Activated naive CD8-positive, alpha-beta T cell treated with anti-CD3 and anti-CD28 coated beads, Interleukin-2, amount 50 U/mL, for 24 hours (primary cell): ENCODE data around the gene GSTM4.
A peak's percentile ranks its signal among the peaks of the same experiment; 100 is the strongest.
"Not testable (repeated sequence)": the region's sequence is repeated elsewhere in the genome, so short reads cannot be mapped to it uniquely, and the experiment has no call there.

Experiments
- ATAC-seq: fragments of 150-1000 bp; cut with Tn5 transposase; one replicate; pipeline ENCODE4 v1.10.0; 2021
- DNase-seq: peaks from one replicate; pipeline ENCODE4 v3.0.0; 2021
- H3K27ac Mint-ChIP-seq: one replicate; pipeline ENCODE4 v1.8.0; 2021; ENCODE audit warnings: mild to moderate bottlenecking, mixed read lengths
- H3K27me3 Mint-ChIP-seq: one replicate; pipeline ENCODE4 v1.8.0; 2021; ENCODE audit warnings: mixed read lengths
- H3K36me3 Mint-ChIP-seq: one replicate; pipeline ENCODE4 v1.8.0; 2021; ENCODE audit warnings: low read depth, mixed read lengths
- H3K4me1 Mint-ChIP-seq: one replicate; pipeline ENCODE4 v1.8.0; 2021; ENCODE audit warnings: mixed read lengths
- H3K4me3 Mint-ChIP-seq: one replicate; pipeline ENCODE4 v1.8.0; 2021; ENCODE audit warnings: mild to moderate bottlenecking, moderate library complexity, mixed read lengths
- H3K9me3 Mint-ChIP-seq: one replicate; pipeline ENCODE4 v1.8.0; 2021; ENCODE audit warnings: mixed read lengths

The GSTM4 gene

DNA sequence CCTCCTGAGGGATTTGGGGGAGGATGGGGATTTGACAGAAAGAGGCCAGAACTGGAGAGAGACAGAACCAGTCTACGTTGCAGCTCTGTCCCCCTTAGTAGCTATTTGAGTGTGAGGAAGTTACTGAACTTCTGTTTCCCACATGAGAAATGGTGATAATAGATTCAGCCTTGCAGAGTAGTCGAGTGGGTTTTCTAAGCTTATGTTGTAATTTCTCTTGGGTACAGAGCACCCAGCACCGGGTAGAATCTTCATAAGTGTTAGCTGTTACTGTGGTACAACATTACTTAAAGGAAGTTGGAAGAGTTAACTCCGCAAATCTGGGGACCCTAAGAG is 4.8 kb downstream of the GSTM4 start:
- not testable (repeated sequence) for H3K4me1 Mint-ChIP-seq, H3K27ac Mint-ChIP-seq, H3K27me3 Mint-ChIP-seq, H3K4me3 Mint-ChIP-seq, H3K9me3 Mint-ChIP-seq, H3K36me3 Mint-ChIP-seq, DNase-seq, ATAC-seq

GRCh38 chr1:109661391-109661790 is 5.5 kb downstream of the GSTM4 start:
- no peak overlapping the region for H3K27ac Mint-ChIP-seq

GRCh38 chr1:109664671-109665070 is 8.8 kb downstream of the GSTM4 start:
- H3K36me3 Mint-ChIP-seq: no peaks in the 10 kb centered on the region
- ATAC-seq: no peak
- H3K27me3 Mint-ChIP-seq: no peaks in the 10 kb centered on the region
- no peak for DNase-seq
- H3K27ac Mint-ChIP-seq: no peak overlapping the region
- no peak overlapping the region for H3K4me3 Mint-ChIP-seq
- H3K4me1 Mint-ChIP-seq: peaks cover 16% of the 10 kb centered on the region
- H3K9me3 Mint-ChIP-seq: no peaks in the 10 kb centered on the region

More at GRCh38 chr1:109661391-109661790, 5.5 kb downstream of the GSTM4 start:
- no peaks in the 10 kb centered on the region for H3K27me3 Mint-ChIP-seq
- peaks cover 2% of the 10 kb centered on the region for H3K4me1 Mint-ChIP-seq
- DNase-seq (no peak), ATAC-seq (no peak)
- H3K36me3 Mint-ChIP-seq: no peaks in the 10 kb centered on the region
- no peak overlapping the region for H3K4me3 Mint-ChIP-seq
- H3K9me3 Mint-ChIP-seq: no peaks in the 10 kb centered on the region

- Mint-ChIP-seq H3K36me3 (no peaks in the 10 kb centered on the region), H3K27me3 (no peaks in the 10 kb centered on the region), H3K4me3 (peak within 1 kb of the TSS; percentile 67), H3K27ac (no peak within 1 kb of the TSS), H3K4me1 (peaks cover 21% of the 10 kb centered on the region), H3K9me3 (no peaks in the 10 kb centered on the region)
- DNase-seq: peak; percentile 85
- peak; percentile 99 for ATAC-seq
Measured at GRCh38 chr1:109667452-109668122, 11.7 kb downstream of the GSTM4 start, which contains the start of gene GSTM2. GSTM2 (plus strand) TSS chr1:109668057; CDS start chr1:109668116, 59 bp downstream.

- ATAC-seq: no peak
- H3K27ac Mint-ChIP-seq: no peak overlapping the region
Measured at GRCh38 chr1:109668123-109668775, 12.3 kb downstream of the GSTM4 start.

DNA sequence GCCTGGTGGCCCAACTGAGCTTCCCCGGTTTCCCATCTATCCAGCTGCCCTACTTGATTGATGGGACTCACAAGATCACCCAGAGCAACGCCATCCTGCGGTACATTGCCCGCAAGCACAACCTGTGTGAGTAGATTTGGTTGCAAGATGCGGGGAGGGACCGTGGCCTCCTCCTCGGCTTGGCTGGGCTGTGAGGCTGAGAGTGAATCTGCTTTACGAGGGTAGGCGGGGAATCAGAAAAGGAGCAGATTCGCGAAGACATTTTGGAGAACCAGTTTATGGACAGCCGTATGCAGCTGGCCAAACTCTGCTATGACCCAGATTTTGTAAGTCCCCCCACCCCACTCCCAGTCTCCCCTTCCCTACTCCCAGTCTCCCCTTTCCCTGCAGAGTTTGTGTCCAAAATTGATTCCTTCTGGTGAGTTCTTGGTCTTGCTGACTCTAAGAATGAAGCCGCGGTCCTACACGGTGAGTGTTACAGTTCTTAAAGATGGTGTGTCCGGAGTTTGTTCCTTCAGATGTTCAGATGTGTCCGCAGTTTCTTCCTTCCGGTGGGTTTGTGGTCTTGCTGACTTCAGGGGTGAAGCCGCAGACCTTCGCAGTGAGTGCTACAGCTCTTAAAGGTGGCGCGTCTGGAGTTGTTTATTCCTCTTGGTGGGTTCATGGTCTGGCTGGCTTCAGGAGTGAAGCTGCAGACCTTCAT is 13.5 kb downstream of the GSTM4 start:
- DNase-seq: peak; percentile 24
- Mint-ChIP-seq H3K9me3 (no peaks in the 10 kb centered on the region), H3K27me3 (no peaks in the 10 kb centered on the region), H3K27ac (peak overlapping the region; percentile 4), H3K4me1 (peaks cover 21% of the 10 kb centered on the region), H3K4me3 (peak overlapping the region; percentile 44), H3K36me3 (no peaks in the 10 kb centered on the region)
- ATAC-seq: no peak

More at GRCh38 chr1:109668123-109668775, 12.3 kb downstream of the GSTM4 start:
- Mint-ChIP-seq H3K36me3 (no peaks in the 10 kb centered on the region), H3K4me1 (peaks cover 21% of the 10 kb centered on the region), H3K27me3 (no peaks in the 10 kb centered on the region), H3K4me3 (peak overlapping the region; percentile 67), H3K9me3 (no peaks in the 10 kb centered on the region)
- no peak for DNase-seq

GRCh38 chr1:109669949-109670302 is 14.0 kb downstream of the GSTM4 start:
- Mint-ChIP-seq H3K4me1 (peaks cover 21% of the 10 kb centered on the region), H3K27ac (peak overlapping the region; percentile 4), H3K4me3 (peak overlapping the region; percentile 44)
- not testable (repeated sequence) for H3K36me3 Mint-ChIP-seq, ATAC-seq, H3K9me3 Mint-ChIP-seq, H3K27me3 Mint-ChIP-seq, DNase-seq

- DNase-seq: no peak
- no peak for ATAC-seq
- no peak overlapping the region for H3K4me3 Mint-ChIP-seq
- peaks cover 21% of the 10 kb centered on the region for H3K4me1 Mint-ChIP-seq
- H3K27me3 Mint-ChIP-seq: no peaks in the 10 kb centered on the region
- H3K27ac Mint-ChIP-seq: no peak overlapping the region
- no peaks in the 10 kb centered on the region for H3K36me3 Mint-ChIP-seq
- H3K9me3 Mint-ChIP-seq: no peaks in the 10 kb centered on the region
Measured at GRCh38 chr1:109671067-109671466, 15.2 kb downstream of the GSTM4 start.

GRCh38 chr1:109673861-109674260 is 18.0 kb downstream of the GSTM4 start:
- DNase-seq, H3K27me3 Mint-ChIP-seq, H3K9me3 Mint-ChIP-seq, H3K36me3 Mint-ChIP-seq, ATAC-seq, H3K27ac Mint-ChIP-seq, H3K4me3 Mint-ChIP-seq: not testable (repeated sequence)
- H3K4me1 Mint-ChIP-seq: peaks cover 12% of the 10 kb centered on the region

DNA sequence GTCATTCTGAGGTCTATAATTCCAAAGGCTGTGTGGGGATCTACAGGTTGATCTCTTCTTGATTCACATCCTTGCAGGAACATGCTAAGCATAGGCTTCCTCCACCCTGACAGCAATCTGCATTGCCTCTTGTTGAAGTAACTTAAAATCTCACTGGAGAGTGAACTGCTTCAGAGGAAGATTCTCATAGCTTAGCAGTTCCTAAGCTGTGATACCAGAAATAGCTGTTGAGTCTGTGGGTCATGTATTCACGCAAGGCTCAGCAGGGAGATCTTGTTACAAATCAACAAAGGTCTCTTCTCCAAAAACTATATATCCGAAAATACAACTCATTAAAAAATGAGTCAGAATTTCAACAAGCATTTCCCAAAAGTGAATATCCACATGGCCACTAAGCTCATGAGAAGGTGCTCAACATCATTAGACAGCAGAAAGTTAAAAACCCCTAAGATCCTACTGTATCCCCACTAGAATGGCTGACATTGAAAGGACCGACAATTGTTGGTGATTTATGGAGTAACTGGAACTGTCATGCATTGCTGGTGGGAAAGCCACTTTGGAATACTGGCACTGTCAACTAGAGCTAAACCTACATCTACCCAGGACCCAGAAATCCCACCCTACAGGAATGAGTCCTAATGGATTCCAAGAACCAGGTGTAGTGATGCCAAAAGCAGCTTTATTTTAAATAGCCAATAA is 20.9 kb downstream of the GSTM4 start:
- not testable (repeated sequence) for H3K4me1 Mint-ChIP-seq, ATAC-seq, DNase-seq, H3K27me3 Mint-ChIP-seq, H3K9me3 Mint-ChIP-seq, H3K4me3 Mint-ChIP-seq, H3K36me3 Mint-ChIP-seq, H3K27ac Mint-ChIP-seq

- Mint-ChIP-seq H3K4me3 (no peak overlapping the region), H3K36me3 (no peaks in the 10 kb centered on the region), H3K4me1 (no peaks in the 10 kb centered on the region), H3K9me3 (no peaks in the 10 kb centered on the region), H3K27me3 (no peaks in the 10 kb centered on the region), H3K27ac (no peak overlapping the region)
- DNase-seq (no peak), ATAC-seq (no peak)
Measured at GRCh38 chr1:109677459-109677858, 21.6 kb downstream of the GSTM4 start.

GRCh38 chr1:109678637-109679036 is 22.7 kb downstream of the GSTM4 start:
- H3K9me3 Mint-ChIP-seq, H3K27me3 Mint-ChIP-seq, H3K4me1 Mint-ChIP-seq, DNase-seq, ATAC-seq, H3K27ac Mint-ChIP-seq, H3K36me3 Mint-ChIP-seq, H3K4me3 Mint-ChIP-seq: not testable (repeated sequence)

- not testable (repeated sequence) for H3K27me3 Mint-ChIP-seq, DNase-seq, H3K27ac Mint-ChIP-seq, ATAC-seq, H3K4me3 Mint-ChIP-seq, H3K36me3 Mint-ChIP-seq, H3K9me3 Mint-ChIP-seq
- H3K4me1 Mint-ChIP-seq: peaks cover 13% of the 10 kb centered on the region
Measured at GRCh38 chr1:109684777-109685176, 28.9 kb downstream of the GSTM4 start.

DNA sequence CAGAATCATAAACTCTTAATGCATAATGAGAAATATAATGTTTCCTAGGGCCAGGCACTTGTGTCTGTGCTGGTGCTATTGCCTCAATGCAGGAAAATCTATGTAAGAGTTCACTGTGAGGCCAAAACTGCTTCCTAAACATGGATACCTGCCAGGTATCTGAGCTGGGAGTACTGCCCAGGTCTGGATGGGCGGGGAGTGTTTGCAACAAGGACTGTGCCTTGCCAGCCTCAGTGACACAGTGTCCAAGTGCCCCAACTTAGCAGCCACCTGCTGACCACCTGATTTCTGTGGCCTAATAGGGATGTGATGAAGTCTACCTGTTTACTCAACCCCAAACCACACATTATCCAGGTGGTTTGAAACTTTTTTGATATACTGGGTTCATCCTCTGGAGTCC is 29.5 kb downstream of the GSTM4 start:
- peaks cover 14% of the 10 kb centered on the region for H3K4me1 Mint-ChIP-seq
- not testable (repeated sequence) for DNase-seq, H3K4me3 Mint-ChIP-seq, H3K27ac Mint-ChIP-seq, H3K9me3 Mint-ChIP-seq, ATAC-seq, H3K27me3 Mint-ChIP-seq, H3K36me3 Mint-ChIP-seq
